Measurements from ENCODE around the gene MANBA. TPM values are rescaled to one million over a fixed set of nuclear protein-coding genes. Genes with fewer than 3 reads are reported as not detected.
A peak's percentile ranks its signal among the peaks of the same experiment; 100 is the strongest.

MANBA gene
- polyA plus RNA-seq, 3 donors, result 80.8 to 94.4 (median 88.7) TPM

DNA sequence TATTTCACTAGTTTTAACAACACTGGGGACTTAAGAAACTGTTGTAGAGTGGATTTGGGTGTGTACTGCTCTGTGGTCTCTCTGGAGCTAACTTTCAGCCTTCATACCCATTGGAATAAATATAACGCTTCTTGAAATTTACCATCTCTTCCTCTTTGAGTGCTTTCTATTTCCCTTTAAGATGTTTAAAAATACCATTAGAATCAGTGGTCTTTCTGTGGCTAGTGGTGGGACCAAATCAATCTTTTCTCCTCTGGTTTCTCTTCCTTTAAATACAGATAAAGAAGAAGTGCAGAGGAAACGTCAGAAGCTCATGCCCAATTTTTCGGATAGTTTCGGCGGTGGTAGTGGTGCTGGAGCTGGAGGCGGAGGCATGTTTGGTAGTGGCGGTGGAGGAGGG, 167.6 kb downstream of the MANBA start:
- no peaks in the 10 kb centered on the region for H3K79me2 ChIP-seq (ENCODE audit: insufficient read depth, low read length)
- no peak overlapping the region for H3K9ac ChIP-seq (ENCODE audit: insufficient read depth, low read length, poor library complexity, severe bottlenecking)
- DNase-seq, result no peak
- WGBS (ENCODE audit: insufficient coverage), result no CpG with 5 or more reads among the region's 7 CpGs
- no peak overlapping the region for H2AFZ ChIP-seq (ENCODE audit: insufficient read depth, low read depth, low read length, poor library complexity, severe bottlenecking)
- peaks cover 6 to 22% of the 10 kb centered on the region in 2 donors for H3K4me1 ChIP-seq (ENCODE audit: control insufficient read depth in 1 of 2, insufficient read depth in 2 of 2, low read length in 2 of 2)
- peaks cover 81 to 82% of the 10 kb centered on the region in 2 donors for H3K36me3 Mint-ChIP-seq
- peaks cover 60 to 81% of the 10 kb centered on the region in 2 donors for H3K36me3 ChIP-seq (replicated peaks in 1 of 2; ENCODE audit: control insufficient read depth in 1 of 2, insufficient read depth in 2 of 2, low read length in 2 of 2)
- H3K27ac Mint-ChIP-seq, result peak overlapping the region in 3 of 7 donors; percentile 4 to 82 (median 61)
- peak overlapping the region; percentile 1 to 68 for H3K4me3 Mint-ChIP-seq
- peaks cover 0 to 4% (median 2%) of the 10 kb centered on the region in 7 donors for H3K9me3 Mint-ChIP-seq
- peak overlapping the region; percentile 13 for H3K4me2 ChIP-seq (replicated peaks; ENCODE audit: extremely low read depth, low read length, poor library complexity, severe bottlenecking)
- no peak overlapping the region for H3K4me3 ChIP-seq (replicated peaks in 1 of 3; ENCODE audit: low read depth in 2 of 3, low read length in 3 of 3)
- H3K4me1 Mint-ChIP-seq, result peaks cover 19% of the 10 kb centered on the region
- TF ChIP-seq, protein P1, sequence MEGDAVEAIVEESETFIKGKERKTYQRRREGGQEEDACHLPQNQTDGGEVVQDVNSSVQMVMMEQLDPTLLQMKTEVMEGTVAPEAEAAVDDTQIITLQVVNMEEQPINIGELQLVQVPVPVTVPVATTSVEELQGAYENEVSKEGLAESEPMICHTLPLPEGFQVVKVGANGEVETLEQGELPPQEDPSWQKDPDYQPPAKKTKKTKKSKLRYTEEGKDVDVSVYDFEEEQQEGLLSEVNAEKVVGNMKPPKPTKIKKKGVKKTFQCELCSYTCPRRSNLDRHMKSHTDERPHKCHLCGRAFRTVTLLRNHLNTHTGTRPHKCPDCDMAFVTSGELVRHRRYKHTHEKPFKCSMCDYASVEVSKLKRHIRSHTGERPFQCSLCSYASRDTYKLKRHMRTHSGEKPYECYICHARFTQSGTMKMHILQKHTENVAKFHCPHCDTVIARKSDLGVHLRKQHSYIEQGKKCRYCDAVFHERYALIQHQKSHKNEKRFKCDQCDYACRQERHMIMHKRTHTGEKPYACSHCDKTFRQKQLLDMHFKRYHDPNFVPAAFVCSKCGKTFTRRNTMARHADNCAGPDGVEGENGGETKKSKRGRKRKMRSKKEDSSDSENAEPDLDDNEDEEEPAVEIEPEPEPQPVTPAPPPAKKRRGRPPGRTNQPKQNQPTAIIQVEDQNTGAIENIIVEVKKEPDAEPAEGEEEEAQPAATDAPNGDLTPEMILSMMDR (IDR thresholded peaks at IDR 0.05), result no peak
- no peaks in the 10 kb centered on the region for H3K27me3 ChIP-seq (ENCODE audit: control insufficient read depth in 2 of 2, insufficient read depth in 2 of 2, low read length in 2 of 2)
- H3K27ac ChIP-seq (ENCODE audit: low read depth in 1 of 2, low read length in 2 of 2), result peak overlapping the region in 1 of 2 donors; percentile 40
- H3K27me3 Mint-ChIP-seq (ENCODE audit: low read depth in 3 of 3), result no peaks in the 10 kb centered on the region
- H4K20me1 ChIP-seq (ENCODE audit: insufficient read depth, low read length), result peaks cover 20% of the 10 kb centered on the region
- intact Hi-C loops (cut with micrococcal nuclease), result no loop called here
- H3K9me3 ChIP-seq (replicated peaks in 1 of 2; ENCODE audit: control insufficient read depth in 1 of 2, insufficient read depth in 1 of 2, low read length in 2 of 2), result no peaks in the 10 kb centered on the region

- intact Hi-C loops (cut with micrococcal nuclease), result no loop called here
- peaks cover 23% of the 10 kb centered on the region for H4K20me1 ChIP-seq (ENCODE audit: insufficient read depth, low read length)
- no peaks in the 10 kb centered on the region for H3K27me3 ChIP-seq (ENCODE audit: control insufficient read depth in 2 of 2, insufficient read depth in 2 of 2, low read length in 2 of 2)
- H3K4me3 Mint-ChIP-seq, result no peak overlapping the region
- H3K36me3 ChIP-seq (replicated peaks in 1 of 2; ENCODE audit: control insufficient read depth in 1 of 2, insufficient read depth in 2 of 2, low read length in 2 of 2), result peaks cover 60 to 81% of the 10 kb centered on the region in 2 donors
- H3K27ac ChIP-seq (ENCODE audit: low read depth in 1 of 2, low read length in 2 of 2), result peak overlapping the region in 1 of 2 donors; percentile 40
- TF ChIP-seq, protein P1 (IDR thresholded peaks at IDR 0.05), result no peak
- no peak for DNase-seq
- peaks cover 6 to 22% of the 10 kb centered on the region in 2 donors for H3K4me1 ChIP-seq (ENCODE audit: control insufficient read depth in 1 of 2, insufficient read depth in 2 of 2, low read length in 2 of 2)
- H2AFZ ChIP-seq (ENCODE audit: insufficient read depth, low read depth, low read length, poor library complexity, severe bottlenecking), result no peak overlapping the region
- H3K4me3 ChIP-seq (replicated peaks in 1 of 3; ENCODE audit: low read depth in 2 of 3, low read length in 3 of 3), result no peak overlapping the region
- H3K9me3 Mint-ChIP-seq, result peaks cover 0 to 4% (median 2%) of the 10 kb centered on the region in 7 donors
- peaks cover 81 to 82% of the 10 kb centered on the region in 2 donors for H3K36me3 Mint-ChIP-seq
- no peaks in the 10 kb centered on the region for H3K79me2 ChIP-seq (ENCODE audit: insufficient read depth, low read length)
- H3K9me3 ChIP-seq (replicated peaks in 1 of 2; ENCODE audit: control insufficient read depth in 1 of 2, insufficient read depth in 1 of 2, low read length in 2 of 2), result no peaks in the 10 kb centered on the region
- H3K9ac ChIP-seq (ENCODE audit: insufficient read depth, low read length, poor library complexity, severe bottlenecking), result no peak overlapping the region
- no peaks in the 10 kb centered on the region for H3K27me3 Mint-ChIP-seq (ENCODE audit: low read depth in 3 of 3)
- H3K4me2 ChIP-seq (replicated peaks; ENCODE audit: extremely low read depth, low read length, poor library complexity, severe bottlenecking), result no peak overlapping the region
- peak overlapping the region in 2 of 7 donors; percentile 0 to 74 for H3K27ac Mint-ChIP-seq
- peaks cover 19% of the 10 kb centered on the region for H3K4me1 Mint-ChIP-seq
Observed at GRCh38 chr4:102592256-102592655, 168.5 kb downstream of the MANBA start.
